PC-3 (cell line): ENCODE data around the gene SPRED2.

Experiments used
- EZH2 ChIP-seq: fragments of 300-600 bp; sonication (generic); IDR thresholded peaks from one replicate; pipeline ENCODE4 v1.6.1; 2017; ENCODE audit warnings: antibody characterized with exemption, mild to moderate bottlenecking, low read length; ENCODE audit not compliant: unreplicated experiment
- EZH2phosphoT487 ChIP-seq: fragments of 300-600 bp; sonication (generic); IDR thresholded peaks from 2 replicates; pipeline ENCODE4 v1.6.1; 2018; ENCODE audit warnings: mild to moderate bottlenecking, antibody characterized with exemption, low read length, borderline replicate concordance
- TF ChIP-seq, protein P1 (sequence below): fragments of 300-600 bp; sonication (generic); conservative IDR thresholded peaks from 2 replicates; pipeline ENCODE4 v1.5.1; 2017; ENCODE audit warnings: antibody characterized with exemption, low read depth, mild to moderate bottlenecking, low read length

DNA sequence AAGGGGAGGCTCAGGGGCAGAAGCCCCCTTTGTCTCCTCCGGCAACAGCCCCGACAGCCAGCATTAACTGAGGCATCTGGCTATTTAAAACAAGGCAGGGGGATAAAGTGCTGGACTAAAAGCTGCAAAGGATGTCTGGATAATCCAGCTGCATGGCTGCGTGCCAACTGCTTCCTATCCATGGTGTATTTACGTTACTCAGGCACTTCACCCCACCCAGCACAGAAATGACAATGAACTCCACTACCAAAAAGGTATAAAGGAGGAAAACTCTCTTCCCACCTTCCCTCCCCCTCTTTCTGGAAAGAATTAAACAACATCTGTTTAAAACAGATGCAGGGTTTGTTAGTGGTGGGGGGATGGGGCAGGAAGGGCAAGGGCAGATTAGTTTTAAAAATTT lies 82.5 kb downstream of the SPRED2 start:
- TF ChIP-seq, protein P1, sequence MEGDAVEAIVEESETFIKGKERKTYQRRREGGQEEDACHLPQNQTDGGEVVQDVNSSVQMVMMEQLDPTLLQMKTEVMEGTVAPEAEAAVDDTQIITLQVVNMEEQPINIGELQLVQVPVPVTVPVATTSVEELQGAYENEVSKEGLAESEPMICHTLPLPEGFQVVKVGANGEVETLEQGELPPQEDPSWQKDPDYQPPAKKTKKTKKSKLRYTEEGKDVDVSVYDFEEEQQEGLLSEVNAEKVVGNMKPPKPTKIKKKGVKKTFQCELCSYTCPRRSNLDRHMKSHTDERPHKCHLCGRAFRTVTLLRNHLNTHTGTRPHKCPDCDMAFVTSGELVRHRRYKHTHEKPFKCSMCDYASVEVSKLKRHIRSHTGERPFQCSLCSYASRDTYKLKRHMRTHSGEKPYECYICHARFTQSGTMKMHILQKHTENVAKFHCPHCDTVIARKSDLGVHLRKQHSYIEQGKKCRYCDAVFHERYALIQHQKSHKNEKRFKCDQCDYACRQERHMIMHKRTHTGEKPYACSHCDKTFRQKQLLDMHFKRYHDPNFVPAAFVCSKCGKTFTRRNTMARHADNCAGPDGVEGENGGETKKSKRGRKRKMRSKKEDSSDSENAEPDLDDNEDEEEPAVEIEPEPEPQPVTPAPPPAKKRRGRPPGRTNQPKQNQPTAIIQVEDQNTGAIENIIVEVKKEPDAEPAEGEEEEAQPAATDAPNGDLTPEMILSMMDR, result no peak
- TF ChIP-seq EZH2phosphoT487 (no peak), EZH2 (no peak)
